Loucy (cell line): ENCODE data around the gene NUDT7.

ENCODE experiments used
- H2AFZ ChIP-seq: fragments of 200-600 bp; sonication (generic); 2 replicates; pipeline ENCODE4 v1.6.0; 2016; ENCODE audit warnings: antibody characterized with exemption, mild to moderate bottlenecking, low read length, moderate library complexity
- H3F3A ChIP-seq: fragments of 200-600 bp; 2 replicates; pipeline ENCODE4 v1.6.0; 2016; ENCODE audit warnings: antibody characterized with exemption, low read depth, mild to moderate bottlenecking
- H3K27me3 ChIP-seq: fragments of 200-600 bp; sonication (generic); 2 replicates; pipeline ENCODE4 v1.6.1; 2014; ENCODE audit warnings: low read length, mild to moderate bottlenecking; ENCODE audit not compliant: insufficient read depth, poor library complexity, severe bottlenecking
- H3K36me3 ChIP-seq: fragments of 200-600 bp; sonication (generic); 2 replicates; pipeline ENCODE4 v1.6.1; 2016; ENCODE audit warnings: low read length; ENCODE audit not compliant: insufficient read depth
- H3K4me1 ChIP-seq: fragments of 200-600 bp; sonication (generic); 2 replicates; pipeline ENCODE4 v1.5.1; 2014; ENCODE audit warnings: low read length, mild to moderate bottlenecking; ENCODE audit not compliant: insufficient read depth, poor library complexity, severe bottlenecking
- H3K4me2 ChIP-seq: fragments of 200-600 bp; sonication (generic); 2 replicates; pipeline ENCODE4 v1.6.0; 2014; ENCODE audit warnings: antibody characterized with exemption, low read length, low read depth, mild to moderate bottlenecking; ENCODE audit not compliant: poor library complexity, severe bottlenecking
- H3K4me3 ChIP-seq: fragments of 200-600 bp; sonication (generic); 2 replicates; pipeline ENCODE4 v1.5.1; 2014; ENCODE audit warnings: low read length, mild to moderate bottlenecking, mixed read lengths; ENCODE audit not compliant: poor library complexity, severe bottlenecking
- H3K79me2 ChIP-seq: fragments of 200-600 bp; sonication (generic); 2 replicates; pipeline ENCODE4 v1.6.1; 2014; ENCODE audit warnings: low read length; ENCODE audit not compliant: insufficient read depth
- H3K9ac ChIP-seq: fragments of 200-600 bp; sonication (generic); 2 replicates; pipeline ENCODE4 v1.6.0; 2014; ENCODE audit warnings: mild to moderate bottlenecking, low read depth, low read length, moderate library complexity; ENCODE audit not compliant: poor library complexity, severe bottlenecking
- H3K9me2 ChIP-seq: fragments of 200-600 bp; sonication (generic); replicated peaks from 2 replicates; pipeline ENCODE4 v1.6.1; 2016; ENCODE audit warnings: low read depth, low read length, mixed read lengths
- H3K9me3 ChIP-seq: fragments of 200-600 bp; sonication (generic); 2 replicates; pipeline ENCODE4 v1.6.1; 2014; ENCODE audit warnings: mild to moderate bottlenecking, antibody characterized with exemption, low read length, low read depth; ENCODE audit not compliant: insufficient read depth
- H4K20me1 ChIP-seq: fragments of 200-600 bp; sonication (generic); 2 replicates; pipeline ENCODE4 v1.6.0; 2014; ENCODE audit warnings: antibody characterized with exemption, low read length, mild to moderate bottlenecking; ENCODE audit not compliant: insufficient read depth, poor library complexity, severe bottlenecking
- CTCF ChIP-seq: fragments of 200-600 bp; sonication (generic); conservative IDR thresholded peaks from 2 replicates; pipeline ENCODE4 v1.5.1; 2014; ENCODE audit warnings: mild to moderate bottlenecking, antibody characterized with exemption, low read length
- EZH2phosphoT487 ChIP-seq: fragments of 200-600 bp; IDR thresholded peaks from 2 replicates; pipeline ENCODE4 v1.6.1; 2018; ENCODE audit warnings: antibody characterized with exemption, mild to moderate bottlenecking, moderate library complexity, borderline replicate concordance

Gene NUDT7

DNA sequence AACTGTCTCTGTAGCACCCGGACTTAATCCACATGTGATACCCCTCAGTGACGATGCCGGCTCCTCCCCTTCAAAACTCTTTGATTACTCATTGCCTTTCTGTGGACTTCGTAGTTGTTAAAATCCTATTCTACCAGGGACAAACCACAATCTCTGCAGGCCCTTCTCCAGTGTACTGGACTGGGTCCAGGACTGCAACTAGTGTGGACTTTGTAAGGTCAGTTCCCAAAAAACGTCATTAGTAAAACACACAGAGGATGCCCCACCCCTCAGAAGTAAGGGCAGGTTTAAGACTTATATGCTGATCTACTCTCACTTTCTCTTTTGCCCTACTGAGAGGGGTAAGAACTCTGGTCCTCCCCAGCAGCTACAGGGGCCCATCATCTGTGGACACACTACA lies 10.5 kb upstream of the NUDT7 start:
- Histone ChIP-seq H3K9me3 (no peaks in the 10 kb centered on the region), H3K27me3 (no peaks in the 10 kb centered on the region), H2AFZ (no peak overlapping the region), H4K20me1 (no peaks in the 10 kb centered on the region), H3K4me1 (no peaks in the 10 kb centered on the region), H3K79me2 (no peaks in the 10 kb centered on the region), H3F3A (no peaks in the 10 kb centered on the region), H3K9me2 (no peaks in the 10 kb centered on the region), H3K9ac (no peak overlapping the region), H3K4me3 (no peak overlapping the region), H3K4me2 (no peak overlapping the region), H3K36me3 (no peaks in the 10 kb centered on the region)
- TF ChIP-seq EZH2phosphoT487 (no peak), CTCF (no peak)

- no peaks in the 10 kb centered on the region for H3K4me1 ChIP-seq
These were observed 7.2 kb upstream of the NUDT7 start for GRCh38 chr16:77715145-77715544.

DNA sequence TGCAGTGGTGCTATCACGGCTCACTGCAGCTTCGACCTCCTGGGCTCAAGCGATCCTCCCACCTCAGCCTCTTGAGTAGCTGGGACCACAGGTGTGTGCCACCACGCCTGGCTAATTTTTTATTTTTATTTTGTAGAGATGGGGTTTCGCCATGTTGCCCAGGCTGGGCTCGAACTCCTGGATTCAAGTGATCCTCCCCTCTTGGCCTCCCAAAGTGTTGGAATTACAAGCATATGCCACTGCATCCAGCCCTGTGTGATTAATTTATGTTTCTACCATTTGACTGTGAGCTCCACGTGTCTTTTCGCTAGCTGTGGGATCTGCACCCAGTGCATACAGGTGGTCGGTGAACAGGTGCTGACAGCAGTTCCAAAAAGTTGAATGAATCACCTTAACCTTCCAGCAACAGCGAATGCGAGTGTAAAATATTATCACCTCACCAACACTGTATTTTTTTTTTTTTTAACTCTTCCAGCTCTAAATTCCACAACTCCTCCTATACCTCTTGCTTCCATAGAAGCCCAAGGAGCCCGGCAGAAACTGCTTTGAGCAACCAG lies 484 bp upstream of the NUDT7 start:
- Histone ChIP-seq H3K9me2 (no peaks in the 10 kb centered on the region), H3K27me3 (no peaks in the 10 kb centered on the region), H3K9me3 (no peaks in the 10 kb centered on the region), H3K36me3 (no peaks in the 10 kb centered on the region), H3F3A (no peaks in the 10 kb centered on the region), H3K4me3 (peak overlapping the region; percentile 83), H3K9ac (peak overlapping the region; percentile 51), H3K79me2 (no peaks in the 10 kb centered on the region), H4K20me1 (no peaks in the 10 kb centered on the region), H2AFZ (peak overlapping the region; percentile 96), H3K4me2 (peak overlapping the region; percentile 73), H3K4me1 (peaks cover 12% of the 10 kb centered on the region)
- TF ChIP-seq EZH2phosphoT487 (no peak), CTCF (no peak)

More at GRCh38 chr16:77715145-77715544, 7.2 kb upstream of the NUDT7 start:
- Histone ChIP-seq H3F3A (no peaks in the 10 kb centered on the region), H2AFZ (no peak overlapping the region), H3K4me3 (no peak overlapping the region), H3K9ac (no peak overlapping the region), H3K4me2 (no peak overlapping the region), H3K9me3 (no peaks in the 10 kb centered on the region), H4K20me1 (no peaks in the 10 kb centered on the region), H3K9me2 (no peaks in the 10 kb centered on the region), H3K27me3 (no peaks in the 10 kb centered on the region), H3K36me3 (no peaks in the 10 kb centered on the region), H3K79me2 (no peaks in the 10 kb centered on the region)
- TF ChIP-seq CTCF = no peak
- no peak for TF ChIP-seq EZH2phosphoT487
